Pulmonary artery endothelial cell (primary cell): ENCODE data around the gene AAMP. TPM values are rescaled to one million over a fixed set of nuclear protein-coding genes. Genes with fewer than 3 reads are reported as not detected.

Experiments used
- DNase-seq: peaks from one replicate; pipeline ENCODE4 v3.0.0-alpha.2; 2011; ENCODE audit warnings: low read depth, low spot score
- total RNA-seq: library from RNA; depleted of rRNA; stranded (reverse); fragments of >200 nt; gene quantifications from 2 replicates; pipeline ENCODE4 v1.2.3, GENCODE V29; 2014

AAMP gene
- total RNA-seq, 1 donor from 2014 or later, result 162 TPM

GRCh38 chr2:218223046-218223445, 46.9 kb downstream of the AAMP start:
- no peak for DNase-seq

GRCh38 chr2:218221000-218221399, 48.9 kb downstream of the AAMP start:
- no peak for DNase-seq

GRCh38 chr2:218219934-218220333, 50.0 kb downstream of the AAMP start:
- no peak for DNase-seq

- DNase-seq, result no peak
These were observed 51.4 kb downstream of the AAMP start for GRCh38 chr2:218218268-218219185.

- no peak for DNase-seq
These were observed 52.3 kb downstream of the AAMP start for GRCh38 chr2:218217360-218218267.

GRCh38 chr2:218216674-218217359, 53.1 kb downstream of the AAMP start, which contains the start of gene ARPC2:
ARPC2 (plus strand) TSS chr2:218217189; CDS start chr2:218217471, 282 bp downstream.
- peak; percentile 84 for DNase-seq

- DNase-seq, result no peak
These were observed 53.6 kb downstream of the AAMP start for GRCh38 chr2:218216336-218216673.

Other genes with a start within 250 kb of the AAMP start
- not detected in 2 replicates for gene RUFY4, start 200.9 kb downstream of the AAMP start, total RNA-seq
- not detected in 2 replicates for gene CXCR2, start 144.1 kb downstream of the AAMP start, total RNA-seq
- gene CXCR1, start 103.2 kb downstream of the AAMP start, total RNA-seq, result not detected in 2 replicates
- 402 and 446 TPM in 2 replicates for gene ARPC2, start 52.9 kb downstream of the AAMP start, total RNA-seq
- 0.07 TPM in 2 replicates for gene GPBAR1, start 9.1 kb downstream of the AAMP start, total RNA-seq
- 18.0 and 20.1 TPM in 2 replicates for gene PNKD, start 382 bp upstream of the AAMP start, total RNA-seq
- gene TMBIM1, start 22.4 kb upstream of the AAMP start, total RNA-seq, result 128 and 169 TPM in 2 replicates
- gene CATIP, start 86.7 kb upstream of the AAMP start, total RNA-seq, result not detected in 2 replicates
- gene SLC11A1, start 112.1 kb upstream of the AAMP start, total RNA-seq, result 0.04 TPM in 1 of 2 replicates, not detected in the other
- 51.0 and 73.3 TPM in 2 replicates for gene CTDSP1, start 129.7 kb upstream of the AAMP start, total RNA-seq
- gene VIL1, start 149.0 kb upstream of the AAMP start, total RNA-seq, result not detected in 2 replicates